Measurements from ENCODE around the gene GPATCH3.

Gene GPATCH3

DNA sequence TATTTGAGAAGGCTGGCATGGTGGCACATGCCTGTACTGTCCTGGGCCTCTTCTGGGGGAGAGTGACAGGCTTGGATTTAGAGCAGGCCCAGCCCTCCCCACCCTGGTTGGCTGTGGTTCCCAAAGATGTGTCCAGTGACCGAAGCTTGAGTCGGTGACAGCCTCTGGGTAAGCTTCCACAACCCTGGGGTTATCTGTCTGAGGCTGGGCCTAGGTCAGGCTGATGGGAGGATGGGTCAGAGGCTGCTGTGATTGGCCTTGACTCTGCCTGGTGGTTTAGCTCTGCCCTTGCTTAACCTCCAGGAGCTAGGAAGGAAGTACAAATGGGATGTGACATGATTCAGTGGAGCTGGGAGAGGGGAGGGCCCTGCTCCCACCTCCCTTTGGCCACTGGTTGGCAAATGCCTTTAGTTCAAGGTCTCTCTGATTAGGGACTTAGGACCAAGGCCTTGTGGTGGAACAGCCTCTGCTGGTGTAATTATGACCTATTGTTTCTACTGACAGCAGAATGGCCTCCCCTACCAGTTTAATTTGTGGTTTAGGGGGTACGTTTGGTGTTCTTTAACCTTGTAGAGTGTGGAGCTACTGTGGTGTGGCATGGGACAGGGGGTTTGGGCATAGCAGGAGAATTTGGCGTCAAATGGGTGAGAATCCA, 37.9 kb upstream of the GPATCH3 start:
- TF ChIP-seq TAF1 (IDR thresholded peaks at IDR 0.05; ENCODE audit: borderline replicate concordance, insufficient read depth, low read length) (no peak), FOXP2 (optimal IDR thresholded peaks at IDR 0.05; ENCODE audit: borderline replicate concordance, extremely low read depth, extremely low read length, insufficient read depth) (no peak), SIN3A (IDR thresholded peaks at IDR 0.05; ENCODE audit: borderline replicate concordance, insufficient read depth, low read length) (no peak), POLR2AphosphoS5 (IDR thresholded peaks at IDR 0.05; ENCODE audit: low read depth, low read length) (no peak)
- TF ChIP-seq, protein P1, sequence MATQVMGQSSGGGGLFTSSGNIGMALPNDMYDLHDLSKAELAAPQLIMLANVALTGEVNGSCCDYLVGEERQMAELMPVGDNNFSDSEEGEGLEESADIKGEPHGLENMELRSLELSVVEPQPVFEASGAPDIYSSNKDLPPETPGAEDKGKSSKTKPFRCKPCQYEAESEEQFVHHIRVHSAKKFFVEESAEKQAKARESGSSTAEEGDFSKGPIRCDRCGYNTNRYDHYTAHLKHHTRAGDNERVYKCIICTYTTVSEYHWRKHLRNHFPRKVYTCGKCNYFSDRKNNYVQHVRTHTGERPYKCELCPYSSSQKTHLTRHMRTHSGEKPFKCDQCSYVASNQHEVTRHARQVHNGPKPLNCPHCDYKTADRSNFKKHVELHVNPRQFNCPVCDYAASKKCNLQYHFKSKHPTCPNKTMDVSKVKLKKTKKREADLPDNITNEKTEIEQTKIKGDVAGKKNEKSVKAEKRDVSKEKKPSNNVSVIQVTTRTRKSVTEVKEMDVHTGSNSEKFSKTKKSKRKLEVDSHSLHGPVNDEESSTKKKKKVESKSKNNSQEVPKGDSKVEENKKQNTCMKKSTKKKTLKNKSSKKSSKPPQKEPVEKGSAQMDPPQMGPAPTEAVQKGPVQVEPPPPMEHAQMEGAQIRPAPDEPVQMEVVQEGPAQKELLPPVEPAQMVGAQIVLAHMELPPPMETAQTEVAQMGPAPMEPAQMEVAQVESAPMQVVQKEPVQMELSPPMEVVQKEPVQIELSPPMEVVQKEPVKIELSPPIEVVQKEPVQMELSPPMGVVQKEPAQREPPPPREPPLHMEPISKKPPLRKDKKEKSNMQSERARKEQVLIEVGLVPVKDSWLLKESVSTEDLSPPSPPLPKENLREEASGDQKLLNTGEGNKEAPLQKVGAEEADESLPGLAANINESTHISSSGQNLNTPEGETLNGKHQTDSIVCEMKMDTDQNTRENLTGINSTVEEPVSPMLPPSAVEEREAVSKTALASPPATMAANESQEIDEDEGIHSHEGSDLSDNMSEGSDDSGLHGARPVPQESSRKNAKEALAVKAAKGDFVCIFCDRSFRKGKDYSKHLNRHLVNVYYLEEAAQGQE (IDR thresholded peaks at IDR 0.05; ENCODE audit: insufficient read depth in 1 of 2, low read depth in 2 of 2, low read length in 2 of 2), result no peak

DNA sequence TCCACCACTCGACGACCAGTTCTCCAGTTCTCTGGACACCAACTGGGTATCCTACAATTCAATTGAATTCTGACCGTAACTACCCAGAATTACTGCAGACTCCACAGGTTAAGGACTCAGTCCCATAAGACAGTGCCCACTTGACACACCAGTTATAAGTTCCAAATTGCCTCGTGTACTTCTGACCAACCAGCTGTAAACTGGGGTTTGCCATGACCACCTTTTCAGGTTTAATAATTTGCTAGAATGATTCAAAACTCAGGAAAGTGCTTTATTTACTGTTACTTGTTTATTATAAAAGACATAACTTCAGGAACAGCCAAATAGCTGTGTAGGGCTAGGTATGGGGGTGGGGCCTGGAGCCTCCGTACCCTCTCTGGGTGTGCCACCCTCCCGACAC, 36.6 kb upstream of the GPATCH3 start:
- TF ChIP-seq FOXP2 (optimal IDR thresholded peaks at IDR 0.05; ENCODE audit: borderline replicate concordance, extremely low read depth, extremely low read length, insufficient read depth), result no peak
- no peak; the same call in 1 of the 2 replicates for TF ChIP-seq POLR2AphosphoS5 (IDR thresholded peaks at IDR 0.05; ENCODE audit: low read depth, low read length)
- TF ChIP-seq, protein P1 (IDR thresholded peaks at IDR 0.05; ENCODE audit: insufficient read depth in 1 of 2, low read depth in 2 of 2, low read length in 2 of 2), result no peak

DNA sequence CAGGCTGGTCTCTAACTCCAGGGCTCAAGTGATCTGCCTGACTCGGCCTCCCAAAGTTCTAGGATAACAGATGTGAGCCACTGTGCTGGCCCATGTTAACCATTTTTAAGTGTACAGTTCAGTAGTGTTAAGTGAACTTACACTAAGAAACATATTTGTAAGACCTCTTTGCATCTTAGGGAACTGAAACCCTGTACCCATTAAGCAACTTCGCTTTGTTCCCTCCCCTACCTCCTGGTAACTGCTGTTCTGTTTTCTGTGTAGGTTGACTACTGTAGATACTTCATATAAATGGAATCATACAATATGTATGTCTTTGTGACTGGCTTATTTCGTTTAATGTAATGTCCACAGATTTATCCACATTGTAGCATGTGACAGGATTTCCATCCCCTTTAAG, 32.3 kb upstream of the GPATCH3 start:
- TF ChIP-seq POLR2AphosphoS5 (IDR thresholded peaks at IDR 0.05; ENCODE audit: low read depth, low read length), result no peak

DNA sequence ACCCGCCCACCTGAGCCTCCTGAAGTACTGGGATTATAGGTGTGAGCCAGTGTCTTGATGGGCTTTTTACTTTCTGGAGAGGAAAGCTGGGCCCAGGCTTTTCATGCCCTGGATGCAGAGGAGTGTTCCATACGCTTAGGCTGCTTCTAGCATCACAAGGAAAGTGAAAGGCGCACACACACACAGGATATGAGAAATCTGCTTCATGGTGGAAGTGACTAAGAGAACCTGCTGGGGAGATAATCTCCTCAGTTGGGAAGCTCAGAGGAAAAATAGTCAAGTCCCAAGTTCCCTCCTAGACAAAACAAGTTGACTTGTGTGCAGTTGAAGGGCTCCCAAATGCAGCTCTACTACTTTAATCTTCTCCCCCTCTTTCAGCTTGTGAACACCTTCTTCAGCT, 23.4 kb upstream of the GPATCH3 start:
- TF ChIP-seq FOXP2 (optimal IDR thresholded peaks at IDR 0.05; ENCODE audit: borderline replicate concordance, extremely low read depth, extremely low read length, insufficient read depth), result no peak
- TF ChIP-seq TAF1 (IDR thresholded peaks at IDR 0.05; ENCODE audit: borderline replicate concordance, insufficient read depth, low read length), result no peak
- TF ChIP-seq SIN3A (IDR thresholded peaks at IDR 0.05; ENCODE audit: borderline replicate concordance, insufficient read depth, low read length), result no peak
- TF ChIP-seq, protein P1 (IDR thresholded peaks at IDR 0.05; ENCODE audit: insufficient read depth in 1 of 2, low read depth in 2 of 2, low read length in 2 of 2), result no peak
- TF ChIP-seq POLR2AphosphoS5 (IDR thresholded peaks at IDR 0.05; ENCODE audit: low read depth, low read length), result no peak

DNA sequence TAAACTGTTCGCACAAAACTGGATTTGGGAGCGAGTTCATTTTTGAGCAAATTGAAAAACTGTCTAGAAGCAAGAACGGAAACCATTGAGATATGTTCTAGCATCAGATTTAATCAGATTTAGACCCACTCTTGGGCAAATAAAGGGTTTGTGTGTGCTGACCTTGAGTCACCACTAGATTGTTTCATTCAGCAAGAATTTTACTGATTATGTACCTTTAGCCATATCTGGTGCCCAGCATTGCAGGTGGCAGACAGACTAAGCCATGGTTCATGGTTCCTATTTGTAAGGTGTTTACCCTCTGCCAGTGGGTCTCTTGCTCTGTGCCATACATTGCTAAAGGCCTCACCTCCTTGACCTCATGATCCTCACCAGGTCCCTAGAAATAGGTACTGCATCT, 22.6 kb upstream of the GPATCH3 start:
- no peak for TF ChIP-seq SIN3A (IDR thresholded peaks at IDR 0.05; ENCODE audit: borderline replicate concordance, insufficient read depth, low read length)
- TF ChIP-seq POLR2AphosphoS5 (IDR thresholded peaks at IDR 0.05; ENCODE audit: low read depth, low read length), result no peak
- no peak for TF ChIP-seq FOXP2 (optimal IDR thresholded peaks at IDR 0.05; ENCODE audit: borderline replicate concordance, extremely low read depth, extremely low read length, insufficient read depth)
- TF ChIP-seq TAF1 (IDR thresholded peaks at IDR 0.05; ENCODE audit: borderline replicate concordance, insufficient read depth, low read length), result no peak
- TF ChIP-seq, protein P1 (IDR thresholded peaks at IDR 0.05; ENCODE audit: insufficient read depth in 1 of 2, low read depth in 2 of 2, low read length in 2 of 2), result no peak

Data from PFSK-1 (cell line).